KOPT-K1 (cell line): Measurements from ENCODE around the gene FBXO41.

Experiments used
- H3K27ac ChIP-seq: fragments of 200-600 bp; sonication (generic); 2 replicates; pipeline ENCODE4 v1.5.1; 2016; ENCODE audit warnings: antibody characterized with exemption, mild to moderate bottlenecking, low read depth, low read length; ENCODE audit not compliant: poor library complexity, severe bottlenecking
- H3K36me3 ChIP-seq: fragments of 200-600 bp; sonication (generic); 2 replicates; pipeline ENCODE4 v1.5.1; 2017; ENCODE audit warnings: antibody characterized with exemption, mild to moderate bottlenecking, low read length, moderate library complexity; ENCODE audit not compliant: insufficient read depth
- H3K9me3 ChIP-seq: fragments of 200-600 bp; sonication (generic); 2 replicates; pipeline ENCODE4 v1.5.1; 2017; ENCODE audit warnings: antibody characterized with exemption, low read length, mild to moderate bottlenecking; ENCODE audit not compliant: insufficient read depth, poor library complexity, severe bottlenecking

Gene FBXO41

DNA sequence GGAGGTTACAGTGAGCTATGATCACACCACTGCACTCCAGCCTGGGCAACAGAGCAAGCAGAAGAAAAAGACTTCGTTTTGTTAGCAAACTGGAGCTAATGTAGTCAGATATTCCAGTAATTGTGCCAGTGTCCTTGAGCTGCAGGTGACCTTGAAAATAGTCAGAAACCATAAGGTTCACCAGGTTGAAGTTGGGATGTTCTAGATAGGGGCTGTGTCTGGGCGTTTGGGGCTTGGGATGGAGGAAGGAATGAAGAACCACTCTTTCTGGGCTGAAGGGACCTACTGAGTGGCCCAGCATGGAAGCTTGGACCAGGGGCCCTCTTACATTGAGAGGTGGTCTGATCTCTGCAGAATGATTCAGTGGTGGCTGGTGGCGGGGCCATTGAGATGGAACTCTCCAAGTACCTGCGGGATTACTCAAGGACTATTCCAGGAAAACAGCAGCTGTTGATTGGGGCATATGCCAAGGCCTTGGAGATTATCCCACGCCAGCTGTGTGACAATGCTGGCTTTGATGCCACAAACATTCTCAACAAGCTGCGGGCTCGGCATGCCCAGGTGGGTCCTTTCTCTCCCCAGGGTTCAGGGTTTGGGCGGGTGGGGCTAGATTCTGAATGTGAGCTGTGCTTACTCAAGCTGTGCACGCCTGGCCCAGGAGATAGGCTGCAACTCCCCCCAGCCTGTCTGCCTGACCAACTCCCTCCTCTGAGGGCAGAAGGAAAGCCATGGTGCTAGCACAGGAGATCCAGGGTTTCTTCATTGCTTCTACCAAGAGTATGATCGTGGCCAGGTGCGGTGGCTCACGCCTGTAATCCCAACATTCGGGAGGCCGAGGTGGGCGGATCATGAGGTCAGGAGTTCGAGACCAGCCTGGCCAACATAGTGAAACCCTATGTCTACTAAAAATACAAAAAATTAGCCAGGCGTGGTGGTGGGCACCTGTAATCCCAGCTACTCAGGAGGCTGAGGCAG, 33.1 kb downstream of the FBXO41 start:
- H3K27ac ChIP-seq, result no peak overlapping the region
- no peaks in the 10 kb centered on the region for H3K9me3 ChIP-seq
- peaks cover 100% of the 10 kb centered on the region for H3K36me3 ChIP-seq

DNA sequence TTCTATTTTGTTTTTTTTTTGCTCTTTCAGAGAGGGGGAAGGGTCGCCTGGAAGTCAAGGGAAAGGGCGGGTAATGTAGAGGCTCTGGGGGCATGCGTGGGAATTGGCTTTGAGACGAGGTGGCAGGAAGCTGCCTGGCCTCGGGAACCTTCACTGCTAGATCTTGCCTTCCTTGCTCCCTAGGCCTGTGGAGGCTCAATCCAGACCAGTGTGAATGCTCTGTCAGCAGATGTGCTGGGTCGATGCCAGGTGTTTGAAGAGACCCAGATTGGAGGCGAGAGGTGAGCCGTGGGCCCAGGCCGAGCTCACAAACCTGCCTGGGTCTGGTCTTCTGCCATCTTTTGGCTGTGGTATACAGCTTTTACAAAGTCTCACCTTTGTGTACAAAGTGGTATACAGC, 34.6 kb downstream of the FBXO41 start:
- Histone ChIP-seq H3K36me3 (peaks cover 100% of the 10 kb centered on the region), H3K9me3 (no peaks in the 10 kb centered on the region), H3K27ac (no peak overlapping the region)

DNA sequence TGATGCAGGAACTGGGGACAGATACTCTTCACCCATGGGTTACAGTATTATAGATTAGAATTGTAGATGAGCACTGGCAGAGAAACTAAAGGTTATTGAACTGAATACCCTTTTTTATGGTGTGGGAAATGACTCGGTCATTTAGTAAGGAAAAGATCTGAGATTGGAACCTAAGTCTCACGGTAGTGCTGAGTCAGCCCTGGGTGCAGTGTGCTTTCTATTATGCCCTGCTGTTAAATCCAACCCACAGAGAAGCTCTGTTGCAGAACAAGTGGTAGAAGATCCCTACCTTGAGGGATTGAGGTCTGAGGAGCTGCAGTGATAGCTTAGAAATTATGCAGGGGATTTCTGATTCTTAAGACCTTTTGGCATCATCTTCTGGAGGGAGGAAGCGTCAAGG, 37.4 kb downstream of the FBXO41 start:
- no peaks in the 10 kb centered on the region for H3K9me3 ChIP-seq
- no peak overlapping the region for H3K27ac ChIP-seq
- peaks cover 100% of the 10 kb centered on the region for H3K36me3 ChIP-seq

DNA sequence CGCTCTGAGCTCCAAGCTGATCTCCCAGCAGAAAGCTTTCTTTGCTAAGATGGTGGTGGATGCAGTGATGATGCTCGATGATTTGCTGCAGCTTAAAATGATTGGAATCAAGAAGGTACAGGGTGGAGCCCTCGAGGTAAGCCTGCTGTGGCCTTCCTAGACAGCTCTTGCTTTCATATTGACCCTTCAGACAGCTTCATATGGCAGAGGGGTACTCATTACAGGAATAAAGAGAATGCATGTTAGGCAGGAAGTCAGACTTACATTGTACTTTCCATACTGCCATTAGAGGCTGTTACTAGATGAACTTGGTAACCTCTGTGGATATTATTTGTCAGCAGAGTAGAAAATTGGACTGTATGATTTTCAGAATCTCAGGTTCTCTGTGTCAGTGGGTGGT, 39.7 kb downstream of the FBXO41 start:
- Histone ChIP-seq H3K36me3 (peaks cover 100% of the 10 kb centered on the region), H3K9me3 (no peaks in the 10 kb centered on the region), H3K27ac (no peak overlapping the region)

DNA sequence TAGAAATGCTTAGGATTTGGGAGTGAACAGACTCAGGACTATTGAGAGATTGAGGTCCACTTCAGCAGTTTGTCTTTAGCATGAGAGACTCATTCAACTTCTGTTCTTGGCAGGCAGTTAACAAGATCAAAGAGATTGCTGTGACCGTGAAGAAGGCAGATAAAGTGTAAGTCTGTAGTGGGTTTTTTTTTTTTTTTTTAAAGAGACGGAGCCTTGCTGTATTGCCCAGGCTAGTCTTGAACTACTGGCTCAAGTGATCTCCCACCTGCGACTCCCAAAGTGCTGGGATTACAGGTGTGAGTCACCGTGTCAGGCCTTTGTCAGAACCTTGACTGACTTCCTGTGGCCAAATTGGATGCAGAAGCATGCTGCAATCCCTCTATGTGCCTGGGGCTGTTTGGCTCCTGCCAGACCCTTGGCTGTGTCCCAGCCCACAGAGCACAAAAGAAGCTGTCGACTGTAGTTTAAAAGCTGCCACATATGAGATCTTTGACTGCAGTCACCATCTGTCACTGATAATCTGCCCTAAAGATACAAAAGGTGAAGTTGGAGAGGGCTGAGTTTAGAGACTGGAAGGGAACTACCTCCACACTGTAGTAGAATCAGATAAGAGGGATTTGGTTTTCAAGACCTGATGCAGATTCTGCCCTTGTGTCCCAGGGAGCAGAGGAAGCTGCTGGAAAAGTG, 40.3 kb downstream of the FBXO41 start:
- Histone ChIP-seq H3K36me3 (peaks cover 100% of the 10 kb centered on the region), H3K27ac (no peak overlapping the region)

DNA sequence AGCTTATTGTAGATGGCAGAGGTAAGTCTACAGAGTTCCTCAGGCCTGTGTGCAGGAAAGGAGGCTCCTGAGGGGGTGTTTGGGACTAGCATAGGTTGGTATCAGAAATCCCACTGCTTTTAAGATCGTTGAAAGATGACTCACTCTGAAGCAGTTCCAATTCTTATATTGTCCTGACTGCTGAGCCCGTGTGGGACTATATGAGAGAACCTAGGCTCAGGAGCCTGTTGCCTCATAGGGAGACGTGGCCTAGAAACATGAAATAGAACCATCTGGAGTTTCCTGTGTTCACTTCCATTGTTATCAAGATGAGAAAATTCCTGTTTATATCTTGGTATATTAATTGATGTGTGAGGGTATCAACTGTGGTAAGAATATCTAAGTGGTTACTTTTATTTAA, 44.5 kb downstream of the FBXO41 start:
- Histone ChIP-seq H3K36me3 (peaks cover 95% of the 10 kb centered on the region), H3K9me3 (no peaks in the 10 kb centered on the region)

More for the DNA sequence above, 40.3 kb downstream of the FBXO41 start:
- no peaks in the 10 kb centered on the region for H3K9me3 ChIP-seq

DNA sequence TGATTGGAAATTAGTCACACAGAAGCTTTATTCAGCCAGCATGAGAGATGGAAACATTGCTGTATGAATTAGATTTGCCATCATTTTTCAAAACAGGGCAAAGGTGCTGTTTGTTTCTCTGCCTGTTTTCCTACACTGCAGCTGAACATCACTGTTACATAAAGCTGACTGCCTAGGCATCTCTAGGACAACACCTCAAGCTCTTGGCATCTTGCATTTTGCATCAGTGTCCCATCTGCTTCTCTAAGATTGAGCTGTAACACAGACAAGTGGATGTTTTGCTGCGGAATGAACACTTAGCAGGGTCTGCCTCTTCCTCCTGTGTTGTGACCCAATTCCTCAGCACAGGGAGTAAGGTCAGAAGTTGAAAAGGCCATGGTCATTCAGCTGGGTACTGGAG, 45.3 kb downstream of the FBXO41 start:
- Histone ChIP-seq H3K27ac (no peak overlapping the region), H3K9me3 (no peaks in the 10 kb centered on the region), H3K36me3 (peaks cover 87% of the 10 kb centered on the region)

More for the DNA sequence above, 44.5 kb downstream of the FBXO41 start:
- no peak overlapping the region for H3K27ac ChIP-seq

DNA sequence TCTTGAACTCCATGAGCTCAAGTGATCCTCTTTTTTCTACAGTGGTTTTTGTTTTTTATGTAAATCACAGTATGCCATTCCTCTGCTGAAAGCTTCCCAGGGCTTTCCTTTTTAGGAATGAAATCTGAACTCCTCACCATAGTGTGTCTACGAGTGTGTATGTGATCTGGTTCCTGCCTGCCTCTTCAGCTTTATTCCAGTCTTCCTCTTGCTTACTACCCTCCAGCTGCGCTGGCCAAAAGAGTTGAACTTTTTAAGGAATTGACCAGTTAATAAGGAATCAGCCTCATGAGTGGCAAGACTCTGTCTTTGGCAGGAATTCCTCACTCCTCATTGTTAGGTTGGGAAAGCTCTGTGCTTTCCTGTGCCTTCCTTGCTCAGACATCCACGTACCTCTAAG, 46.1 kb downstream of the FBXO41 start:
- Histone ChIP-seq H3K27ac (no peak overlapping the region), H3K9me3 (no peaks in the 10 kb centered on the region), H3K36me3 (peaks cover 79% of the 10 kb centered on the region)

DNA sequence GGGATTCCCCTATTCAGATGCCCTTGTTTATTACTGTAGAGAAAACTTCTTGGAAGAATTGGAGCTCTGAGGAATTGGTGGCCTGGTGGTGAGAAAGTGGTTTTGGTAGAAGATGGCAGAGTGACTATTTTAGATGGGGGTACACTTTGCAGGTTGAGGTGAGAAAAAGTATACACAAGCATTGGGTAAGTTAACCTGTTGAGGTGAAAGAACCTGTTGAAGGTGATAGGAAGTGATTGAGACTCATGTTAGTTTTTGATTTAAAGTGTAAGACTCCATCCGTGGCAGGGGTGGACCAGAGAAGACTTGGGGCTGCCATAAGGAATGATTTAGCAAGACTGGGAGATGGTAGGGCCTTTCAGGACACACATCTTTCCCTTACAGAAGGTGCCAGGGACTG, 47.1 kb downstream of the FBXO41 start:
- Histone ChIP-seq H3K36me3 (peaks cover 69% of the 10 kb centered on the region), H3K27ac (no peak overlapping the region), H3K9me3 (no peaks in the 10 kb centered on the region)

DNA sequence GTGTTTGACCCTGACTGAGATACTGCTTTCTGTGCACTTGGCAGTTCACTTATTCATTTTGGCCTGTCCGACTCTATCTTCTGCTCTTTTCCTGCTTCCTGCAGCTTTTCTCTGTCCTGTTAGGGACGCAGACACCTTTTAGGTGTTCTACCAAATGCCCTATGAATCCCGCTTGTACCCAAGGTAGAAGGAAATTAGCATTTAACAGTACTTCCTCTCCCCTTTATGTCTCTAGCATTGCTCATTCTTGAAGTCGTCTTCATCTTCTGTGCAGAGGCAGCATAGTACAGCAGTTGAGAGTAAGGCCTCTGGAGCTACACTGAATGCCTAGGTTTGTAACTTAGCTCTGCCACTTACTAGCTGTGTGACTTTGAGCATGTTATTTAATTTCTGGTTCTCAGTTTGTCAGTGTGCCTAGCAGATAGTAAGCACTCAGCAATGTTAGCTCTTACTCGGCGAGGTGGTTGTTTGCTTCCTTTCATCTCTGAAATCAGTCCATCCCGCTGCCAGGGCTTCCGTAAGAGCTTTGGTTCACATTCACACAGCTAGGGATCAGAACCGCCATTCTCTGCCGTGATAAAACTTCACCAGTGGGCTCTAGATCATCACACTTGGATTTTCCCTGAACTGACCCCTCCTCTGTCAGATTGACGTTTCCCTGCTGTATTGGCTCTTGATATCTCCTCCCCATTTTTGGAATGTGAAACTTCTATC, 48.8 kb downstream of the FBXO41 start:
- H3K36me3 ChIP-seq, result peaks cover 52% of the 10 kb centered on the region
- peak overlapping the region; percentile 83 for H3K27ac ChIP-seq
- no peaks in the 10 kb centered on the region for H3K9me3 ChIP-seq

DNA sequence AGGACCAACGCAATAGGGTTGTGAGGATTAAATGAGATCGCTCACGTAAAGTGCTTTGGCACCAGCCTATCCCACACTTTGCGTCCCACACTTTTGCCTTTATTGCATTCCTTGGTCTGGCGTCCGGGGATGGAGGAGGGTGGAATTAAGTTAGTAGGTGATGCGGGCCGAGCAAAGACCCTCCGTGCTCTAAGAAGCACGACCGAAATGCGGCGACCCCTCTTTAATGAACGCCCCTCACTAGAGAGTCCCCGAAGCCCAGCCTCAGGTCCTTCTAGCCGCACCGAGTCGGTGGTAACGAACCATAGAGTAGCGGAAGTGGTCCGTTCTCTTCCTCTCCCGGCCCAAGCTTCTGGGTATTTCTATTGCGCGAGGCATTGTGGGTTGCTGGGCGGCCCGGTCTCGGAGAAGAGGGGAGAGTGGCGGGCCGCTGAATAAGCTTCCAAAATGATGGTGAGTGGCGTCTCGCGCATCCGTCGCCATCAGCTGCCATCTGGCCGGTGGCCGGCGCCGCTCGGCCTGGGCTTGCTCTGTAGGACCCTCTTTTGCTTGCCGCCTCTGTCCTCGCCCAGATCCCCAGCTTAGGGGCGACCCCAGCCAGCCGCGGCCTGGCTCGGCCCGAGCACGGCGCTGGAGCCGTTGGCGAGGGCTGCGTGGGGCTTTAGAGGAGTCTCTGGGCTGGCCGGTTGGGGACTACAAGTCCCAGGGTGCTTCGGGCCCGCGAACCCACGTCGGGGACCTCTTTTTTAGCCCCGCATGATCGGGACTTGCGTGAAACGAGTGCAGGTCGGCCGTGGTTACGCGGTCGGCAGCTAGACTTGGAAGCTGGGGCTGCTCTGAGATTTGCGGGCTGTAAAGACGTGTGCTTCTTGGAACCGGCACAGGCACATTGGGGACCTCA, 50.1 kb downstream of the FBXO41 start, which contains the start of gene CCT7:
CCT7 (plus strand) TSS at position 377 of the 901 bp plus-strand sequence; CDS start at position 448, 71 bp downstream.
- H3K27ac ChIP-seq, result peak within 1 kb of the TSS; percentile 83
- H3K9me3 ChIP-seq, result no peaks in the 10 kb centered on the region
- H3K36me3 ChIP-seq, result peaks cover 47% of the 10 kb centered on the region

DNA sequence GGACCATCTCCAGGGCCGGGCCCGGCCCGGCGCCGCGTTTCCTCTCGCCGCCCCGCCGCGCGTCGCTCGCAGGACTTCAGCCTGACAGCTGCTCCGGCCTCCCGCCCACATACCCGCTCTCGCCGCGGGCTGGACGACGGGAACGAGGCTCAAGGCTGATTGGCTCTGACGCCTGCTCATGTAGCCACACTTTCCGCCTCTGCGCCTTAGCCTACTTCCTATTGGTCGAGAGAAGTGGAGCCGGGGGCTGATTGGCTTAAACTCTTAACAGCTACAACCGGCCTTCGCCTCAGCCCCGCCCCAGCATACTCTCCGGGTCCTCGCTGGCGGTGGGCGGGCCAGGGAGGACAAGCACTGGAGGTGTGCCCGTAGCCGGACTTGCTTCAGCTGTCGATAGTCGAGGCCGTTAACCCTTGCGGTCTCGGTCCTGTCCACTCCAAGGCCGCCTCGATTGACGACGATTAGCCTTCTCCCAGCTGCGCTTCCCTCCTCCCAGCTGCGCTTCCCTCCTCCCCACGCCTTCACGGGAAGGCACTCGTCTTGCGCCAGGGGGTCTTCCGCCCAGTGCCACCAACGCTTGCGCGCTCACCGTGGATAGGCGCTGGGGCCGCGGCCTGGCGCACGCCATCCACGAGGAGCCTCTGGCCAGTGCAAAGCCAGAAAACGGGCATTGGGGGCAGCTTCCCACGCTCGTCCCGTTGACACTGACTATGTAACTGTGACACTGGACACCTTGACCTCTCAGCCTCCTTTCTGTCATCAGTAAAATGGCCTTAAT, 50.9 kb downstream of the FBXO41 start, which contains the start of gene PRADC1:
PRADC1 (minus strand) TSS at position 86 of the 778 bp plus-strand sequence; CDS start at position 7, 79 bp downstream.
- Histone ChIP-seq H3K36me3 (peaks cover 47% of the 10 kb centered on the region), H3K9me3 (no peaks in the 10 kb centered on the region), H3K27ac (peak within 1 kb of the TSS; percentile 83)

DNA sequence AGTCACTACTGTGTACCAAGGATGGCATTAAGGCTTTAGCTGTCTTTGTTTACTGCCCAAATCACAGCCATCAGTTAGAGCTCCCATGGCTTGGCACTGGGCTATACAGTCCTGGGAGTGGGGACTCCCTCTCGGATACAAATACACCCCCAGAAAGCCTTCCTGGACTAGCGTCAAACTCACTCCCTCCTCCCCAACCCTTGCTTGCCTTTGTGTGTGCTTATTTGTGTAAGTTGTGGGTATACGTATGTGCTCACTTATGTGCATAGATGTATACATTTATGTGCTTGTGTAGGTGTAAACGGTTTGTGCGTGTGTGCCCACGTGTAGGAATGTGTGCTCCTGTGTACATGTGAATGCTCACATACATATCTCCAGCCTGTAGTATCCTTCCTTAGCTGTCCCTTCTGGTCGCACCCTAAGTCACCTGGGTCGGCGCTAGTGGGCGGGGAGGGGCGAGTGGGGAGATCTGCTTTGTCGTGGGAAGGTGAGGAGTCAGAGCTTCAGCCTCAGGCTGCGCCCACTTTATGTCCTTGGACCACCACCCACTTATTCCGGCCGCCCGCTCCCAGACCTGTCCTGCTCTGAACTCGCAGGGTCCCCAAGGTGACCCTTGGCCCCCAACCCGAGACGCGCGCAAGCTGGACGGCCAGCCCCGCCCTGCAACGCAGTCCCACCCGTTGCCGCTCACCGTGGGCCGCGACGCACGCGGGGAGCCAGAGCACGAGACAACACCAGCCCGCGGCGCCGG, 51.7 kb downstream of the FBXO41 start:
- H3K27ac ChIP-seq, result peak overlapping the region; percentile 83
- H3K9me3 ChIP-seq, result no peaks in the 10 kb centered on the region
- H3K36me3 ChIP-seq, result peaks cover 47% of the 10 kb centered on the region
